Activated CD4-positive, alpha-beta T cell treated with anti-CD3 and anti-CD28 coated beads, Interleukin-2, amount 50 U/mL, for 1 hour (primary cell): ENCODE data around the gene KCND2.
"Not testable (repeated sequence)": the region's sequence is repeated elsewhere in the genome, so short reads cannot be mapped to it uniquely, and the experiment has no call there.

ENCODE experiments used
- DNase-seq: peaks from one replicate; pipeline ENCODE4 v3.0.0-alpha.2; 2020

The KCND2 gene

DNA sequence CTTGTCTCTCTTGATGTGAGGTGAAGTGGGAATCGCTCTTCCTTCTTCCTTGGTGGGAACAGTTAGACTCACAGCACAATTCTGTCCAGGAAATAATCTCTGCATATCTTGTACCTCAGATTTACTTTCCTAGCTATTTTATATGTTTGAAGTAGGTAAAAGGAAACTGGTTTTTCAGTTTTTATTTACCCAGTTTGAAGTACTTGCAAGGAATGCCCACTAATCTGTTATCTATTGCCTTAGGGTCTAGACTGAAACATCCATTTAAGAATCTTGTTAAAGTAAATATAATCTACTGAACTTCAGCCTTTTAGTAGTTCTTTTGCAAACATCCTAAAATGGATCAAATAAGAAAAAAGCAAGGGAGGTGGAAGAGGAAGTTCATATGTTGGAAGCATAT, 229.8 kb downstream of the KCND2 start:
- no peak for DNase-seq

DNA sequence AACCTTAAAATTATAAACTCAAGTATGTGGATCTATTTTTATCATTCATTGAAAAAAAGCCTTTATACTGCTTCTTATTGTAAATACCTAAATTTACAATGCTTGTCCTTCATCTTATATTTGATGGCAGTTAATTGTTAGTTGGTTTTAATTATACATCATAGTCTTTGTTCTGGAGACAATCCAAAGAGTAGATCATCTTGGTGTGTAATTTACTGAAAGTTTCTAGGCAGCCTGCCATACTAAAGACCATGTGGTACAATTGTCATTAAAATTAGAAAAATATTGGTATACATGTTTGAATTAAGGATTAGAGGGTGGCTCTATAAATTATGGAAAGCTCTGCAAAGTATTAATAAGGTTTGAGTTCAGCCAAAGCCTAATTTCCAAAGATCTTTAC, 231.4 kb downstream of the KCND2 start:
- no peak for DNase-seq

GRCh38 chr7:120505770-120506169, 232.8 kb downstream of the KCND2 start:
- DNase-seq: no peak

GRCh38 chr7:120512701-120513100, 239.7 kb downstream of the KCND2 start:
- no peak for DNase-seq

DNA sequence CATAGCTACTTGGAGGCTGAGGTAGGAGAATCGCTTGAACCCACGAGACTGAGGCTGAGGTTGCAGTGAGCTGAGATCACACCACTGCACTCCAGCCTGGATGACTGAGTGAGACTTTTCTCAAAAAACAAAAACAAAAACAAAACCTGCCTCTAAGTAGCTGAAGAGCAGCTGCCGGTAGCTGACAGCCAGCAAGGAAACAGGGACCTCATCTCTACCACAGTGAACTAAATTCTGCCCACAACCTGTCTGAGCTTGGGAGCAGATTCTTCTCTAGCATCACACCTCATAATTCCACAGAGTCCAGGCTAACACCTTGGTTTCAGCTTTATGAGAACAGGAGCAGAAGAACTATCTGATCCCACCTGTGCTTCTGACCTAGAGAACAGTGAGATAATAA, 246.2 kb downstream of the KCND2 start:
- DNase-seq: no peak

DNA sequence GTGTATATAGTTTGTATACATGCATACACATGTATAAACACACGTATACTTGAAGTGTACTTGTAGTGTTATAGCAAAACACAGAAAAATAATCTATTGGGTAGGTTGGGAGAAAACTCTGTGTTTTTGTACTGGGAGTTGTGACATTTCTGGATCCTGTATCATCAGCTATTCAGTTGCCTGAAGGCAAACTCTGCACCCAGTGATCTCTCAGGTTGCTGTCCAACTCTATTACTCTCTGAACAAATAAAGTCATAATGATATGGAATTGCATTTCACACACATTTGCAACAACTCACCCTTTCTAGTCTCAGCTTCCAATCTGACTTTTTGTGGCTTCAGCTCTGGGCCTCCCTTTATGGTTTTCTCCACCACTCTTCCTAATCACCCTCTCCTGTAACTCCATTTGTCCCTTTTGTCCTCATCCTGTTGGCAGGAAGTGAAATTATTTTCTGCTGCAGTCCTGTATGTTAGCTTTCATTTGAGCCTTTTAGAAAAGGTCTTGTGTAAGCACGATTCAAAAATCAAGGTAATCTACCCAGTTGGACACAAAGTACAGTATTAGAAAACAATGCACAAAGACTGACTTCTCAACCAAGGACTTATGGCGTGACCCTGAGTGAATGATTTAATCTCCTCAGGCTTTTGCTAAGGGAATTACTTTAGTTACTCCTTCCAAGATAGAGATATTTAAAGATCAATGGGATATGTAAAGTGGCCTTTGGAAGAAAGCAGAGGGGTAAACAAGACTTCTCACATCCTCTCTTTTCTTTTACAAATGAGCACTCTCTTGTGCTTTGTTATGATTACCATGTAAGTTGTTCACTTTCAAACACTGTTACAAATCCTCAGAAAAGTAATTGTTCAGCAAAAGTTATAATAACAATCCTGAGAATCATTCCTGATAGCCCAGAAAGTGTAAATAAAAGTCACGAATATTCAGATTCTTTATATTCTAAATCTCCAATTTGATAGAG, 249.1 kb downstream of the KCND2 start:
- no peak for DNase-seq

DNA sequence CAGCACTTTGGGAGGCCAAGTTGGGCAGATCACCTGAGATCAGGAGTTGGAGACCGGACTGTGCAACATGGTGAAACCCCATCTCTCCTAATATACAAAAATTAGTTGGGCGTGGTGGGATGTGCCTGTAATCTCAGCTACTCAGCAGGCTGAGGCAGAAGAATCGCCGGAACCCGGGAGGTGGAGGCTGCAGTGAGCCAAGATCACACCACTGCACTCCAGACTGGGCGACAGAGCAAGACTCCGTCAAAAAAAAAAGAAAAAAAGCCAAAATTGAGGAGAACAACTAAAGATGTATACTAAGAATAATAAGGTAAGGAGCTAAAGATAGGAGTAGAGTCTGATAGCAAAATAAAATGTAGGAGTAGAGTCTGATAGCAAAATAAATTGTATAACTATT, 251.0 kb downstream of the KCND2 start:
- no peak for DNase-seq

DNA sequence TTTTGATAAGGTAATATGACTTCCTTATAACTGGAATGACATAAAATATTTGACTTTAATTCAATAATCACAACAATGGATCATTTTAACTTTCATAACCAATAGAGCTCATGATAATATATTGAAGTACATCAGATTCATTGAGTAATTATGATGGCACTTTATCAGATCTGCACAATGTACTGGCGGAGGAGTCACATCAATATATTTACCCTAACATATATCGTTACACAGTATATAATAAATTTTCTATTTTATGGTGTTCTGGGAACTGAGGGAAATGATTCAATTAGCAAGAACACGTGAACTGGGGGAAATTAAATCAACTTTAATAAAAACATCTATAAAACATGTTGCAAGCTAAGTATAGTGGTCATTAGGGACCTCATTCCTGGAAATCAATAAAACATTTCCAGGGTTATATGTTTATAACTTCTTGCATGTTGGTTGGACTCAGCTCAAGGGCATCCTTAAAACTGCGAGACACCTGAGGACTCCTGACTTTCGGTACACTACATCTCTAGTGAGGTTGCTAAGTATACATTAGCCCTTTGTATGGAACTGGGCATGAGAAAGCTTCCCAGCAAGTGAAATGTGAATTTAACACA, 254.0 kb downstream of the KCND2 start:
- no peak for DNase-seq

DNA sequence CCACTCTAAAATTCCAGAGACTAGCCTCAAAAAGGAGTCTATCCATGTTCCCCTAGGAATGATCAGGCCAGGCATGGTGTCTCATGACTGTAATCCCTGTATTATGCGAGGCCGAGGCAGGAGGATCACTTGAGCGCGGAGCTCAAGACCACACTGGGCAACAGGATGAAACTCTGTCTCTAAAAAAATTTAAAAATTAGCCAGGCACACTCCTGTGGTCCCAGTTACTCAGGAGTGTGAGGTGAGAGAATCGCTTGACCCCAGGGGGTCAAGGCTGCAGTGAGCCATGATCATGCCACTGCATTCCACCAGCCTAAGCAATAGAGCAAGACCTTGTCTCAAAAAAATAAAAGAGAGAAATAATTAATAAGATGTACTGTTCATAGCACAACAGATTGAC, 256.8 kb downstream of the KCND2 start:
- no peak for DNase-seq

DNA sequence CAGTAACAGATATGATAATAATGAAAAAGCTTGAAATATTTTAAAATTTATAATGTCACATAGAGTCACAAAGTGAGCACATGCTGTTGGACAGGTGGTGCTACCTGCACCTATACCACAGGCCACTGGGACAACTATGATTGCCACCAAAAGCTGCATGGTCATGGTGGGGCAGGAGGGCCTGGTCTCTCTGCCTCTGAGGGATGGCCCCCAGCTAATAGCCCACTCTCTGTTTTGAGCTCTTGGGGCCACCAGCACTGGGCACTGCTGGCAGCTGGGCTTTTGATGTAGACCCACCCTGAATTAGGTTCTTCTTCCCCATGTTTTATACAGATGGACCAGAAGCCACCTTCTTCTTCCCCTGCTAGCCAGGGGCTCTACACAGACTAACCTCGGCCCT, 265.4 kb downstream of the KCND2 start:
- DNase-seq: no peak

- DNase-seq: no peak
These were observed 266.3 kb downstream of the KCND2 start for GRCh38 chr7:120539321-120539720.

DNA sequence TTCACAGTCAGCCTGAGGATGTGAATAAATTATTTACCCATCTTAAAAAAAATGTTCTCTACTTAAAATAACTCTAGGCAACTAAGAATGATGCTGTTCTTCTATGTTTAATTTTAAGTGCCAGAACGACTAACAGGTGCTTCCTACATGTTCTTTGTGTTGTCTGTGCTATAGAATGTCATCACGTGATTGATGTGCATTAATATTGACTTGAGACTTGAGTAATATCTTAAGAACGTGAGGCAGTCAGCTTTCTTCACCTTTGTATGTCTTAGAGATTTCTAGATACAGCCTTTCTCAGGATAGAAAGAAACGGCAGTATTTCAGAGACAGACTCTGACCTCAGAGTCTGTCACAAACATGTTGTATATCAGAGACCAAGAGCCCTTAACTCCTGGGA, 274.6 kb downstream of the KCND2 start:
- DNase-seq: no peak

DNA sequence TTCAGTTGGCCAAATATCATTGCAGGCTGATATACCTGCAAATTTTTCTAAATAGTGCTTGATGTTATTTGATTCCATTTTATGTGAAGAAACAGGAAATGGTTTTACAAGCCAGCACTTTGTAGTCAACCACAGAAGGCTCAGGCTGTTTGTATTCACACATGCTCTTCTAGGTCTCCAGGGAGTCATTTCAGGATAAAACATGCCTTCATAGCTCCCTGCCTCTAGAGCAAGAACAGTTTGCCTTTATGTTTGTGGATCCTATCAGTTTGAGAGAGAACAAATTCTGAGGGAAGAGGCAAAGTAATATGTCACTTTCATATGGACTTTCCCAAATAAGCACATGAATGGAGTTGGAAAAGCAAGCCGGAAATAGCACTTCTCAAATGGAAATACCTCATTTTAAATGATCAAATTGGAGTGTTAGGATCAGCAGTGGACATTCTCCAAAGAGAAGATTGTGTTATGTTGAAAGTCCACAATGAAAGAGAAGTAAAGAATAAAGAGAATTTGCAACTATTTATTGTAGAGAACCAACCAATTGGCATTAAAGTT, 277.6 kb downstream of the KCND2 start:
- no peak for DNase-seq

DNA sequence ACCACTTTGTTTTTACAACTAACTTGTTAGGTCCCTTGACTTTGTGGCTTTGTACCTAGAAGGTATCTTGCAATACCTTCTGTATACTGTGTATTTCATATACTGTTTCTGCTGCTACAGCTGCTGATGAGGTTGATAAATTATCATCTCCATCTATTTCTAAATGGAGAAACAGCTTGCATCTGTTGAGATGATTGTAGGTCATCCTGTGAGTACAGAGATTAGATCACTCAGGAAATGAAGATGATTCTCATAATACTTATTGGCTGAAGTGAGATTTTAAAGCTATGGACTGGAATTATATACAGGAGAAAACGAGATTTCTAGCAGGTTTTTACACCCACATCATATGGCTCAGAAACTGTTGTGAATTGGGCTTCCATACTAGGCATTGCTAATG, 280.5 kb downstream of the KCND2 start:
- DNase-seq: no peak

DNA sequence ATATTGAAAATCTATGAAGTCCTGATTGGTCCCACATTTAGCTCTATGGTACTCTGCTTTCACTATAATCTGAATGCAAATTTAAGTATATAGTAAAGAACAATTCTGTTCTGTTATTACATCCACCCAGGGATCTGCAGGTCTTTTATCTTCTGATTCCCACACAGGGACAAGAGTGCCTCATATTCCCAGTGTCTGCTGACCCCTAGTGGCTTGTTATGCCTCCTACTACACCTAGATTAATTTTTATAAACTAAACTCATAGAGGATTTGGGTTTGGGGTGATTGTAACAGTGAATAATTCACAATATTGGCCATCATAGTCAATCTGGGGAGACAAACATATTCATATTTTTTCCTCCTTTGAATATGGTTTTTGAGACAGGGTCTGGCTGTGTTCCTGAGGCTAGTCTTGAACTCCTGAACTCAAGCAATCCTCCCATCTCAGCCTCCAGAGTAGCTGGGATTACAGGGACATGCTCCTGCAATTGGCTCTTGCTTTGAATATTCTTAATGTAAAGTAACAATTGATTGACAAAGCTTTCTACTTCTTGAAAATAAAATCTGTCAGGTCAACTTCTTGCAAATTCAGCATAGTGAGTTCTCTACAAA, 282.1 kb downstream of the KCND2 start:
- no peak for DNase-seq

- no peak for DNase-seq
These were observed 291.2 kb downstream of the KCND2 start for GRCh38 chr7:120564145-120564544.

DNA sequence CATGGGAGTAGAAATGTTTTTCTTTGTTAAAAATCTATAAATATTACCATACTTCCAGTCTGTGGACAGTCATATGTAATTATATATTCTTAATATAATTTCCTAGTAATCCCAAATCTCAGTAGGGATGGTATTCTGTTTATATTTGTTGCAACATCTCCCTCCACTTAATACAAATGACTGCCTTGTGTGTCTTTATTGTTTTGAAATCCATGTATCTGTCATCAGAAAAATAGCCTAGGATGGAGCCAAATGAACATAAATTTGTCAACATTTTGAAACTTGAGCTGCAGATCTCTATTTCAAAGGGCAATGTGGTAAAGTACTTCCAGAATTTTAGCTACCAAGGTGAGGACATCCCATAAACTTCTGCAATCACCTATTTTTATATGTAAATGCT, 294.2 kb downstream of the KCND2 start:
- DNase-seq: no peak

DNA sequence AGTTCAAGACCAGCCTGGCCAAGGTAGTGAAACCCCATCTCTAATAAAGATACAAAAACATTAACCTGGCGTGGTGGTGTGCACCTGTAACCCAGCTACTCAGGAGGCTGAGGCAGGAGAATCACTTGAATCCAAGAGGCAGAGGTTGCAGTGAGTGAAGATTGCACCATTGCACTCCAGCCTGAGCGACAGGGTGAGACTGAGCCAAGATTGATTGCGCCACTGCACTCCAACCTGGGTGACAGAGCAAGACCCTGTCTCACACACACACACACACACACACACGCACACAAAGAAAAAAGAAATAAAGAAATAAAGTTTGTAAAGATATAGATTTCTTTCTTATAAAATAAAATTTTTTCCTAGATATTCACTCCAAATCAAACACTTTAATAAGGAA, 305.7 kb downstream of the KCND2 start:
- DNase-seq: not testable (repeated sequence)

GRCh38 chr7:120582916-120583315, 309.9 kb downstream of the KCND2 start:
- no peak for DNase-seq

GRCh38 chr7:120583899-120584586, 311.1 kb downstream of the KCND2 start:
- DNase-seq: no peak

- DNase-seq: no peak
These were observed 313.6 kb downstream of the KCND2 start for GRCh38 chr7:120586571-120586970.

DNA sequence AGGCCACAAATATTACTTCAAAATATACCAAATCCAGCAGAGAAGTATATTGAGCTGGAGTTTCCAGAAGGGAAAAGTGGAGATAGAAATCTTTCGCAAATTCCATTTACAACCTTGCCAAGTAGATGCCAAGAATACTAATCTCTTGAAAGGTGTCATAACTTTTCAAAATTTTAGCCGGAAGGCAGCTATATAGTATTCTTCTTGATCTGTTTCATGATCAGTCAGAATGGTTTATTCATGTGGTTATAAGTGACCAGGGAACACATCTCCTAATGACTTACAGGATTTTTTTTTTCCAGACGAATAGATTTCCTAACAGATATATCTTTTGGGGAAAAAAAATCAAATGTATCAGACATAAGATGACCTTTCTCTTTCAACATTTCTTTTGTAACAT, 314.3 kb downstream of the KCND2 start:
- no peak for DNase-seq

GRCh38 chr7:120588416-120588815, 315.4 kb downstream of the KCND2 start:
- DNase-seq: no peak
